LNCAP (cell line): ENCODE measurements around the gene SRSF3.

Experiments
- TF ChIP-seq, protein P1 (sequence below): fragments of 450-650 bp; IDR thresholded peaks from 2 replicates; pipeline ENCODE4 v1.5.1; 2017; ENCODE audit warnings: mild to moderate bottlenecking

SRSF3 gene

DNA sequence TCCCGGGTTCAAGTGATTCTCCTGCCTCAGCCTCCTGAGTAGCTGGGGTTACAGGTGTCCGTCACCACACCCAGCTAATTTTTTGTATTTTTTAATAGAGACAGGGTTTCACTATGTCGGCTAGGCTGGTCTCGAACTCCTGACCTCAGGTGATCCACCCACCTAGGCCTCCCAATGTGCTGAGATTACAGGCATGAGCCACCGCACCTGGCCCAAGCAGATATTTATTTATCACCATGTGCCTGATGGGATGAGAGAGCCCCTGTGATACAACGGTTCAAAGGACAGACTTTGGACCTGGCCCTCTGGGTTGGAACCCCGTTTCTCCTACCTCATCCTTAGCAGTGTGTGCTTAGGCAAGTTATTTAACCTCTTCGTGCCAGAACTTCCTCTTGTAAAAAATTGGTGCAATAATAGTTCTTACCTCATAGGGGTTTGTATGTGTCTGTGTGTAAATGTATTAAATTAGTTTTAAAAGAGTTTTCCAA, 27.7 kb upstream of the SRSF3 start:
- TF ChIP-seq, protein P1, sequence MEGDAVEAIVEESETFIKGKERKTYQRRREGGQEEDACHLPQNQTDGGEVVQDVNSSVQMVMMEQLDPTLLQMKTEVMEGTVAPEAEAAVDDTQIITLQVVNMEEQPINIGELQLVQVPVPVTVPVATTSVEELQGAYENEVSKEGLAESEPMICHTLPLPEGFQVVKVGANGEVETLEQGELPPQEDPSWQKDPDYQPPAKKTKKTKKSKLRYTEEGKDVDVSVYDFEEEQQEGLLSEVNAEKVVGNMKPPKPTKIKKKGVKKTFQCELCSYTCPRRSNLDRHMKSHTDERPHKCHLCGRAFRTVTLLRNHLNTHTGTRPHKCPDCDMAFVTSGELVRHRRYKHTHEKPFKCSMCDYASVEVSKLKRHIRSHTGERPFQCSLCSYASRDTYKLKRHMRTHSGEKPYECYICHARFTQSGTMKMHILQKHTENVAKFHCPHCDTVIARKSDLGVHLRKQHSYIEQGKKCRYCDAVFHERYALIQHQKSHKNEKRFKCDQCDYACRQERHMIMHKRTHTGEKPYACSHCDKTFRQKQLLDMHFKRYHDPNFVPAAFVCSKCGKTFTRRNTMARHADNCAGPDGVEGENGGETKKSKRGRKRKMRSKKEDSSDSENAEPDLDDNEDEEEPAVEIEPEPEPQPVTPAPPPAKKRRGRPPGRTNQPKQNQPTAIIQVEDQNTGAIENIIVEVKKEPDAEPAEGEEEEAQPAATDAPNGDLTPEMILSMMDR = no peak

DNA sequence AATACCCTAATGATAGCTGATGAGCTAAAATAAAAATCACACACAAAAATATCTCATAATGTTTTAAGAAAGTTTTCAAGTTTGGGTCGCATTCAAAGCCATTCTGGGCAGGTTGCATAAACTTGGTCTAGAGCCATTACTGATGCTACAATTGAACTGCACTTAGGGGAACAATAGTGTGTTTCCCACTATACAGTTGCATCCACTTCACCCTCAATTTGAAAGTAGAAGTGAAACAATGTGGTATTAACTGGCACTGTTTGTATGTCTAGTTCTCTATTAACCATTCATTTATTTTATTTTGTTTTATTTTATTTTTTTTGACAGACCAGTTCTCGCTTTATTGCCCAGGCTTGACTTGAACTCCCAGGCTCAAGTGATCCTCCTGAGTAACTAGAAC, 23.9 kb upstream of the SRSF3 start:
- TF ChIP-seq, protein P1 = no peak

DNA sequence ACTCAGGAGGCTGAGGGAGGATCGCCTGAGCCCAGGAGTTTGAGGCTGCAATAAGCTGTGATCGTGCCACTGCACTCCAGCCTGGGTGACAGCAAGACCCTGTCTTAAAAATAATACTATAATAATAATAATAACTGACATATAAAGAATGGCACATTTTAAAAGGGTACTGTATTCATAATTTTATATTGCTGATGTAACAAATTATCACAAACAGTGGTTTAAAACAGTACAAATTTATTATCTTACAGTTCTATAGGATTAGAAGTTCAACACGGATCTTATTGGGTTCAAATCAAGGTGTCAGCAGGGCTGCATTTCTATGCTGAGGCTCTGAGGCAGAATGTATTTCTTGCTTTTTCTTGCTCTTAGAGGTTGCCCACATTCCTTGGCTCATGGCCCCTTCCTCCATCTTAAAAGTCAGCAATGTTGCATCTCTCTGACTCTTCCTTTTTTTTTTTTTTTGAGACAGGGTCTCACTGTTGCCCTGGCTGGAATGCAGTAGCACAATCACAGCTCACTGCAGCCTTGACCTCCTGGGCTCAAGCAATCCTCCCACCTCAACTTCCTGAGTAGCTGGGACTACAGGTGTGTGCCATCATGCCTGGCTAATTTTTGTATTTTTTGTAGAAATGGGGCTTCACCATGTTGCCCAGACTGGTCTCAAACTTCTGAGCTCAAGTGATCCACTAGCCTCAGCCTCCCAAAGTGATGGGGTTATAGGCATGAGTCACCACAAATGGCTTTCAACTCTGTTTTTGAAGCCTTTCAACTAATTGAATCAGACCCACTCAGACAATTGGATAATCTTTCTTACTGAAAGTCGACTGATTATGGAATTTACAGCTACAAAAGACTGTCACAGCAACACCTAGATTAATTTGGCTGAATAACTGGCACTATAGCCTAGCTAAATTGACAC, 22.8 kb upstream of the SRSF3 start:
- TF ChIP-seq, protein P1 = no peak

DNA sequence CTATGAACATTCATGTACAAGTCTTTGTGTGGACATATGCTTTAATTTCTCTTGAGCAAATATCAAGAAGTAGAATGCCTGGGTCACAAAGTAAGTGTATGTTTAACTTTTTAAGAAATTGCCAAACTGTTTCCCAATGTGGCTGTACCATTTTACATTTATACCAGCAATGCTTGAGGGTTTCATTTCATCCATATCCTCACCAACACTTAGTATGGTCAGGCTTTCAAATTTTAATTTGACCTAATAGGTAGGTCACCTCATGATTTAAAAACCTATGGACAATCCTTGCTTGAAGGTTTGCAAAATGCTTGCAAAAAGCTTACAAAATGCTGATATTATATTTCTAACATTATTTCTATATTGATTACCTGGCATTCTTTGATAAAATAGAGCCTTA, 19.5 kb upstream of the SRSF3 start:
- TF ChIP-seq, protein P1 = no peak

DNA sequence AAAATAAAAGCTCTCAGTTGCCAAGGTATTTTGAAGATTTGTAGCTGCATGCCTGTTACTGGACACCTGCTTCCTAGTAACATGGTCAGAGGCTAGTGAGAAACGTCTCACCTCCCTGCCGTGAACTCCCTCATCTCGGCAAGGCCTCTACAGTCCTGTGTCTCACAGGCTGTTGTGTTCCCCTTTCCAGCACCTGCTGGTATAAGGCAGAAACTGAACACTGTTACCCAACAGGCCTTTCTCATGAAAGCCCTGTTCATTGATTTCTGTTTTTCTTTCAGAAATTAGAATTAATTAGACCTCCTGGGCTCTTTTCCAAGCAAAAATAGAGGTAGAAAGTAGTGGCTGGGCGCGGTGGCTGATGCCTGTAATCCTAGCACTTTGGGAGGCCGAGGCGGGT, 17.6 kb upstream of the SRSF3 start:
- TF ChIP-seq, protein P1 = no peak

DNA sequence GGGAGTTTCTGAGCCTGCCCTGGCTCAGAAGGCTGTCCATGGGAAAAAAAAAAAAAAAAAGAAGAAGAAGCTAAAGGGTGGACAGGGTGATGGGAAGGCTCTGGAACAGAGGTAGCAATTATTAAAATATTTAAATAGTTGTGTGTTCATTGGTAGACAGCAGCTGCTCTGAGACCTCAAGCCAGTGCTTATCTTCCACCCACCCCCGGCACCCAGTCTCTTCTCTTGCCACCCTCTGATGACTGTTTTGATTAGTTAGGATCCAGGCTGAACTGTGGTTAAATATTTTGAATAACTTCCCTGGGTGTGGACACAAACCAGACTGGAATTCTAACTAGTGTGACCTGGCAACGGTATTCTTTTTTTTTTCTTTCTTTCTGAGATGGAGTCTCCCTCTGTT, 16.9 kb upstream of the SRSF3 start:
- TF ChIP-seq, protein P1 = no peak

DNA sequence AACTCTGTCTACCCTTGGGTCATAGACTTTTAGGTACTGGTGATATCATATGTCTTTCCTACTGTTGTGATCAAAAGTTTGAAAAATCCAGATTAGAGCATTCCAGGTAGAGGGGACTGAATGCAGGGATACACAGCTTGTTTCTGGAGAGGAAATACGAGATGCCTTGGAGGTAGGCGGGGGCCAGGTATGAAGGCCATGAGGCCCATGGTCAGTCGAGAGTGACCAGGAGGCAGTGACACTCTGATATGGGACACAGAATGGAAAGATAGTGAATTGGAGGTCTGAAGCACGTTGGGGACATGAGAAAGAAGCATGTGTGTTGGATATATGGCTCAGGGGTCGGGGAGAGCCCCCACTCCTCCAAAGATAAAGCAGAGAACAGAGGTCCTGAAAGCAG, 16.1 kb upstream of the SRSF3 start:
- TF ChIP-seq, protein P1 = no peak
